GM18526 (cell line): Measurements from ENCODE around the gene PPM1F.

Experiments used
- POLR2A ChIP-seq: IDR thresholded peaks from 3 replicates; pipeline ENCODE4 v1.6.1; 2011; ENCODE audit not compliant: insufficient read length; ENCODE audit errors: extremely low read depth

Gene PPM1F, protein sequence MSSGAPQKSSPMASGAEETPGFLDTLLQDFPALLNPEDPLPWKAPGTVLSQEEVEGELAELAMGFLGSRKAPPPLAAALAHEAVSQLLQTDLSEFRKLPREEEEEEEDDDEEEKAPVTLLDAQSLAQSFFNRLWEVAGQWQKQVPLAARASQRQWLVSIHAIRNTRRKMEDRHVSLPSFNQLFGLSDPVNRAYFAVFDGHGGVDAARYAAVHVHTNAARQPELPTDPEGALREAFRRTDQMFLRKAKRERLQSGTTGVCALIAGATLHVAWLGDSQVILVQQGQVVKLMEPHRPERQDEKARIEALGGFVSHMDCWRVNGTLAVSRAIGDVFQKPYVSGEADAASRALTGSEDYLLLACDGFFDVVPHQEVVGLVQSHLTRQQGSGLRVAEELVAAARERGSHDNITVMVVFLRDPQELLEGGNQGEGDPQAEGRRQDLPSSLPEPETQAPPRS

GRCh38 chr22:21952586-21953571 lies at the start of gene PPM1F:
TSS of gene PPM1F (minus strand) at chr22:21952848. CDS start at chr22:21946048, 6,800 bp downstream.
- peak; percentile 34 for TF ChIP-seq POLR2A

DNA sequence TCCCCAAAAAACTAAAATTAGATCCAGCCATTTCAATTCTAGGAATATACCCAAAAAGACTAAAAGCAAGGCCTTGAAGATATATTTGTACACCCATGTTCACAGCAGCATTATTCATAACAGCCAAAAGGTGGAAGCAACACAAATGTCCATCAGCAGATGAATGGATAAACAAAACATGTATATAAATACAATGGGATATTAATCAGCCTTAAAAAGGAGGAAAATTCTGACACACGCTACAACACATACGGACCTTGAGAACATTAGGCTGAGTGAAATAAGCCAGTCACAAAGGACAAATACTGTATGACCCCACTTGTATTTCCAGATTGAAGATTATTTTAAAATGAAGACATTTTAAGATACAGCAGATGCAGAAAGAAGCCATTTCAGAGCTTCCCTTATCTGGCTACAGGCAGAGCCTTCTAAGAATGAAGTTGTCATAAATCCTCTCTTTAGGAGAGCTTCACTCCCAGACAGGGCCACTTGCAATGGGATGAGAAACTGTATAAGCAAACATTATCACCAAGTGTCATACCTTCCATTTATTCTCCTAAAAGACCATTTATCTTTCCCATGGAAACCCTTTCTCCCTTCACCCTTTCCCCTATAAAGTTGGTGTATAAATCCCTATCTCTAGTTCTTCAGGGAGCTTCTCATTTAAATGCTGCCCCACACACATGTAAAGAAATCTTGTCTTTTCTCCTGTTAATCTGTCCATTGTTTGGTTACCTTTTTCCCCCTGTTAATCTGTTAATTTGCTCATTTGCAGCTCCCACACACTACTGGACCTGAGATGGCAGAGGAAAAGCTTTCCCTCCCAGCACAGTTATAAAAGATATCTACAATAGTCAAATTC lies 49.2 kb upstream of the PPM1F start:
- no peak for TF ChIP-seq POLR2A

DNA sequence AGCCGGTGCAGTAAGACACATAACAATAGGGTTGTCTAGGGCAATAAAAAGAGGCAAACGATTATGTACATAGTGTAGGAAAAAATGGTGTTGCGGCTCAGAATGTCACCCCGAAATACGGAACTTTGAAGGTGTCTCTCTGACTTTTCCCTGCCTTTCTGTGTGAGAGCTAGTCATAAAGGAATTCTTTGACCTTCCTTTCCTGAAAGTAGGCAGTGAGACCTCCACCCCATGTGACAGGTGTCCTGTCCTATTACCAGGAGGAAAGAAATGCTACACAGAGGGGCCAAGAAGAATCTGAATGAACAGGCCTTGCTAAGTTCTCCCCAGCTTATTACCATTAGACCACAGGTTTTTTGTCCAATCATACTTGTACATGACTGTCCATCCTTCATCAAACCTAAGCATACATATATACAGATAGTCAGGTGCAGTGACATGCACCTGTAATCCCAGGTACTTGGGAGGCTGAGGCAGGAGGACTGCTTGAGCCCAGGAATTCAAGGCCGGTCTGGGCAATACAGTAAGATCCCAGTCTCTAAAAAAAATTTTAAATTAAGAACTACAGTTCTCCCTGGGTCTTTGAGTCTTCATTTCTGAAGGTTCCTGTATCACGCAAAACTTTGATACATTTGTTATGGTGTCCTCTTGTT lies 46.1 kb upstream of the PPM1F start:
- no peak for TF ChIP-seq POLR2A

- no peak for TF ChIP-seq POLR2A
Measured at GRCh38 chr22:21996175-21996720, 43.6 kb upstream of the PPM1F start.

GRCh38 chr22:21995660-21996059 lies 43.0 kb upstream of the PPM1F start:
- TF ChIP-seq POLR2A: no peak

DNA sequence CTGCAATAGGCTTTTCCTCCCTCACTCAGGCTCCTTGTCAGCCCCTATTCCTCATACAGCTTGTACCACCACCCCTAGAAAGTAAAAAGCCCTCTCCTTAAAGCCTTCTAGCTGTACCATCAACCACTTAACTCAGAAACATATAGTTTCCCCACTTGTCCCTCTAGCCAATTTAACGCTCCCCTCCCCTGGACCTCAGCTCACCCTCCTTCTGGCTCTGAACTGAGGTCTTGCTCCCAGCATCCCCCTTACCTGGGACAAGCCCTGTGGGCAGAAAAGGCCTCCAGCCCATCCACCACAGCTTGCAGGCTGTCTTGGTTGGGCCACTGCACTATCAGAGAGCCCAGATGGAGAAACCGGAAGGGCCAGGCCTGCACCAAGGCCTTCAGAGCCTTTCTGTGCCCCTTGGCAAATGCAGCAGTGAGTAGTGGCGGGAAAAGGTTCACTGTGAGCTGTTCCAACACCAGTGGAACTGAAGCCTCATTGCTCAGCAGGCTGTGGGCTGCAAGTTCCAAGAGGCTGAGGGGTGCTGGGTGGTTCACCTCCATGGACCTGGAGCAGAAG lies 42.3 kb upstream of the PPM1F start:
- TF ChIP-seq POLR2A: no peak

DNA sequence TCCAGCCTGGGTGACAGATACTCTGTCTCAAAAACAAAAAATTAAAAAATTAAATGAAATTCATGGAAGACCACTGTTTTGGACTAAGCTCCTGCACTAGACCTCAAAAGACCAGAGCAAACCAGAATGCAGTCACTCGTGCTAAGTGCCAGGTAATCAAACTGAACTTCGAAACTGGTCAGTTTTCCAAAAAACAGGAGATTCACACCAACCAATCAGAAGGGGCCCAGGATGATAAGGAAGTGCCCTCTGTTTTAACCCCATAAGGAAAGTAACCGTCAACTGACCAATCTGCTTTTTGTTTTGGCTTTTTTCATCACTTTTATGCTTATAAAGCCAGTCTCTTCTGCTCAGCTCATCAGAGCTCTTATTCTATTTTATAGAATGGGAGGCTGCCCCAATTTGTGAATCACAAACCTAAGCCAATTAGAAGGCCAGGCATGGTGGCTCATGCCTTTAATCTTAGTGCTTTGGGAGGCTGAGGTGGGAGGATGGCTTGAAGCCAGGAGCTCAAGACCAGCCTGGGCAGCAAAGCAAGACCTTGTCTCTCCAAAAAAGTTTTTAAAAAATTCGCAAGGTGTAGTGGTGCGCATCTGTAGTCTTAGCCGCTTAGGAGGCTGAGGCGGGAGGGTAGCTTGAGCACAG lies 40.1 kb upstream of the PPM1F start:
- no peak for TF ChIP-seq POLR2A

DNA sequence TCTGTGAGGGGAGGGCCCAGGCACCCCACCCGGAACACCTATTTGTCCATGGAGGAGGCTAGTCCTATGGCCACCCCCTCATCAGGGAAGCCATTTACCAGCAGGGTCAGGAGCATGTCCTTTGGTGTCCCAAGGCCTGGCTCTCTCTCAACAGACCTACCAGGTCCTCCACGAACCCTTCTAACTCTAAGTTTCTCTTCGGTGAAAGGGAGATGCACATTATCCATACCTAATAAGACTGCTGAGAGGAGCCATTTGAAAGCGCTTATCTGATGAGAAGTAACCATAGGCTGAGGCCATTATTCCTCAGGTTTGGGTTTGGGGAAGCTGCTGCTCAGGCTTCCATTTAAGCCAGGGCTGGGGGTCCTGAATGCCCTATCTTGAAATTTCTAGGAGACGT lies 39.1 kb upstream of the PPM1F start:
- TF ChIP-seq POLR2A: no peak

- TF ChIP-seq POLR2A: no peak
Measured at GRCh38 chr22:21991304-21991596, 38.6 kb upstream of the PPM1F start.

- TF ChIP-seq POLR2A: no peak
Measured at GRCh38 chr22:21990445-21991303, 38.0 kb upstream of the PPM1F start.

- no peak for TF ChIP-seq POLR2A
Measured at GRCh38 chr22:21989049-21989448, 36.4 kb upstream of the PPM1F start.

DNA sequence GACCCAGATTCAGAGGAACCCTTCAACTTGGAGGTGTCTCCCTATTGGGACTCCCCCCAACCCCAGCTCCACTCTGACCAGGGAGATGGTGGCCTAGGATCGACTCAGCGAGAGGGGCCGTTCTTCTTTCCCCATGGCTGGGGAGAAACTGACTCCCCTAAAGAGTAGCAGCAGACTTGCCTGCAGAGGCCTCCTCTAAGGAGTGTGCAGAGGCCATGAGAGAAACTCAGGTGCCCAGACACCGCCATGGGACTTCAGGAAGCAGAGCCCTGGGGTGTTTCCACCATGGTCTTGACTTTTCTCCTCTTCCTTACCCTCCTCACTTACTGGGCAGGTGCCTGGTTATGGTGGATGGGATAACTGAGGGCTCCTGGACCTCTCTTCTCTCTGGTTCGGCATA lies 32.6 kb upstream of the PPM1F start:
- no peak for TF ChIP-seq POLR2A

GRCh38 chr22:21984793-21985192 lies 32.1 kb upstream of the PPM1F start:
- TF ChIP-seq POLR2A: no peak
